Suprapubic skin (tissue), 4 donors: ENCODE measurements around the gene RNF150. TPM values are rescaled to one million over a fixed set of nuclear protein-coding genes. Genes with fewer than 3 reads are reported as not detected.

Experiments
- DNase-seq, 2 donors: peaks; one replicate each; pipeline ENCODE4 v3.0.0-alpha.2; 2019; ENCODE audit warnings: low spot score in 2 of 2
- H3K27ac ChIP-seq: fragments of 200-600 bp; sonication (generic); one replicate; pipeline ENCODE4 v1.5.1; 2019
- H3K27me3 ChIP-seq: fragments of 200-600 bp; sonication (generic); one replicate; pipeline ENCODE4 v1.5.1; 2019
- H3K36me3 ChIP-seq: fragments of 200-600 bp; sonication (generic); one replicate; pipeline ENCODE4 v1.5.1; 2019
- H3K4me1 ChIP-seq: fragments of 200-600 bp; sonication (generic); one replicate; pipeline ENCODE4 v1.5.1; 2019
- H3K4me3 ChIP-seq: fragments of 200-600 bp; sonication (generic); one replicate; pipeline ENCODE4 v1.5.1; 2019; ENCODE audit warnings: mild to moderate bottlenecking
- H3K9me3 ChIP-seq: fragments of 200-600 bp; sonication (generic); one replicate; pipeline ENCODE4 v1.5.1; 2019
- EP300 ChIP-seq: sonication (generic); formaldehyde crosslinking; IDR thresholded peaks from one replicate; pipeline ENCODE4 v1.6.1; 2017; ENCODE audit warnings: antibody characterized with exemption
- POLR2A ChIP-seq, 2 donors: fragments of 450-650 bp; IDR thresholded peaks; one replicate each; pipeline ENCODE4 v1.6.1; 2017; ENCODE audit warnings: antibody characterized with exemption in 2 of 2, mild to moderate bottlenecking in 2 of 2, moderate library complexity in 2 of 2
- POLR2AphosphoS5 ChIP-seq, 3 donors: sonication (generic); formaldehyde crosslinking; IDR thresholded peaks; one replicate each; pipeline ENCODE4 v1.6.1; 2017; ENCODE audit warnings: antibody characterized with exemption in 3 of 3
- WGBS: methylation state at CpG from one replicate; pipeline ENCODE4 v1.1.5; 2018; 5-methylcytosine and 5-hydroxymethylcytosine counted together
- total RNA-seq, 4 donors: library from RNA; depleted of rRNA; stranded (reverse); fragments of >200 nt; gene quantifications; one replicate each; pipeline ENCODE4 v1.1.0, GENCODE V29; 2016
- TF ChIP-seq, protein P1 (sequence below), 2 donors: fragments of 200-600 bp in 1 of 2; fragments of 450-650 bp in 1 of 2; sonication (generic) in 1 of 2; IDR thresholded peaks; one replicate each; pipeline ENCODE4 v1.5.1; 2016 to 2019; ENCODE audit warnings: antibody characterized with exemption in 2 of 2, mild to moderate bottlenecking in 1 of 2, moderate library complexity in 1 of 2

RNF150 gene
- total RNA-seq, 4 donors from 2014 or later = 0.83 to 4.0 (median 2.6) TPM

GRCh38 chr4:140893939-140894338, 239.3 kb downstream of the RNF150 start:
- TF ChIP-seq POLR2A (IDR thresholded peaks at IDR 0.05) = no peak
- TF ChIP-seq, protein P1, sequence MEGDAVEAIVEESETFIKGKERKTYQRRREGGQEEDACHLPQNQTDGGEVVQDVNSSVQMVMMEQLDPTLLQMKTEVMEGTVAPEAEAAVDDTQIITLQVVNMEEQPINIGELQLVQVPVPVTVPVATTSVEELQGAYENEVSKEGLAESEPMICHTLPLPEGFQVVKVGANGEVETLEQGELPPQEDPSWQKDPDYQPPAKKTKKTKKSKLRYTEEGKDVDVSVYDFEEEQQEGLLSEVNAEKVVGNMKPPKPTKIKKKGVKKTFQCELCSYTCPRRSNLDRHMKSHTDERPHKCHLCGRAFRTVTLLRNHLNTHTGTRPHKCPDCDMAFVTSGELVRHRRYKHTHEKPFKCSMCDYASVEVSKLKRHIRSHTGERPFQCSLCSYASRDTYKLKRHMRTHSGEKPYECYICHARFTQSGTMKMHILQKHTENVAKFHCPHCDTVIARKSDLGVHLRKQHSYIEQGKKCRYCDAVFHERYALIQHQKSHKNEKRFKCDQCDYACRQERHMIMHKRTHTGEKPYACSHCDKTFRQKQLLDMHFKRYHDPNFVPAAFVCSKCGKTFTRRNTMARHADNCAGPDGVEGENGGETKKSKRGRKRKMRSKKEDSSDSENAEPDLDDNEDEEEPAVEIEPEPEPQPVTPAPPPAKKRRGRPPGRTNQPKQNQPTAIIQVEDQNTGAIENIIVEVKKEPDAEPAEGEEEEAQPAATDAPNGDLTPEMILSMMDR (IDR thresholded peaks at IDR 0.05) = no peak
- TF ChIP-seq POLR2AphosphoS5 (IDR thresholded peaks at IDR 0.05) = no peak
- no peak for TF ChIP-seq EP300
- no peaks in the 10 kb centered on the region for H3K4me1 ChIP-seq
- H3K36me3 ChIP-seq = no peaks in the 10 kb centered on the region
- no peaks in the 10 kb centered on the region for H3K9me3 ChIP-seq
- DNase-seq = no peak
- H3K27ac ChIP-seq = no peak overlapping the region
- H3K4me3 ChIP-seq = no peak overlapping the region
- H3K27me3 ChIP-seq = no peaks in the 10 kb centered on the region

GRCh38 chr4:140888054-140888453, 245.2 kb downstream of the RNF150 start:
- H3K27me3 ChIP-seq = no peaks in the 10 kb centered on the region
- 82% methylated on average over 3 of the region's 3 CpGs for WGBS
- no peaks in the 10 kb centered on the region for H3K4me1 ChIP-seq
- H3K27ac ChIP-seq = no peak overlapping the region
- H3K4me3 ChIP-seq = no peak overlapping the region
- no peaks in the 10 kb centered on the region for H3K9me3 ChIP-seq
- DNase-seq = no peak
- TF ChIP-seq, protein P1 (IDR thresholded peaks at IDR 0.05) = no peak
- TF ChIP-seq EP300 (no peak), POLR2AphosphoS5 (IDR thresholded peaks at IDR 0.05) (no peak), POLR2A (IDR thresholded peaks at IDR 0.05) (no peak)
- H3K36me3 ChIP-seq = no peaks in the 10 kb centered on the region

DNA sequence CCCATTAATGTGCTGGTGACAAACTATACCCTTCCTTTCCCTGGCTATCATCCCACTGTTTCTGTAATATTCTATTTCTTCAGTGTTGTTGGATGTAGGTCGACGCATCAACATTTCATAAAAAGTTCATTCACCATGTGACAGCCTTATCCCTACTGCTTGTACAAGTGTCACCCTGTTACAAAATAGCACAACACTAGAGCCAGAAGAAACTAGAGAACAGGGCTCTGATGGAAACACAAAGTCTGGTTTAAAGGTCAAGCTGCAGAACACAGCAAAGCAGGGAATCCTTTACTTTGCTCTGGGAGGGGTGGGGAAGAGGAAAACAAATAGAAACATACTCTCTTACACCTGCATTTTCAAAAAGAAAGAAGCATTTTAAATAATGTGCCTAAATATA, 245.8 kb downstream of the RNF150 start:
- no peaks in the 10 kb centered on the region for H3K4me1 ChIP-seq
- no peaks in the 10 kb centered on the region for H3K36me3 ChIP-seq
- TF ChIP-seq POLR2A (IDR thresholded peaks at IDR 0.05) (no peak), POLR2AphosphoS5 (IDR thresholded peaks at IDR 0.05) (no peak), EP300 (no peak)
- TF ChIP-seq, protein P1 (IDR thresholded peaks at IDR 0.05) = no peak
- no peak overlapping the region for H3K27ac ChIP-seq
- no peak overlapping the region for H3K4me3 ChIP-seq
- no peak for DNase-seq
- H3K9me3 ChIP-seq = no peaks in the 10 kb centered on the region
- H3K27me3 ChIP-seq = no peaks in the 10 kb centered on the region
- WGBS = 94% methylated on average over 2 of the region's 2 CpGs

DNA sequence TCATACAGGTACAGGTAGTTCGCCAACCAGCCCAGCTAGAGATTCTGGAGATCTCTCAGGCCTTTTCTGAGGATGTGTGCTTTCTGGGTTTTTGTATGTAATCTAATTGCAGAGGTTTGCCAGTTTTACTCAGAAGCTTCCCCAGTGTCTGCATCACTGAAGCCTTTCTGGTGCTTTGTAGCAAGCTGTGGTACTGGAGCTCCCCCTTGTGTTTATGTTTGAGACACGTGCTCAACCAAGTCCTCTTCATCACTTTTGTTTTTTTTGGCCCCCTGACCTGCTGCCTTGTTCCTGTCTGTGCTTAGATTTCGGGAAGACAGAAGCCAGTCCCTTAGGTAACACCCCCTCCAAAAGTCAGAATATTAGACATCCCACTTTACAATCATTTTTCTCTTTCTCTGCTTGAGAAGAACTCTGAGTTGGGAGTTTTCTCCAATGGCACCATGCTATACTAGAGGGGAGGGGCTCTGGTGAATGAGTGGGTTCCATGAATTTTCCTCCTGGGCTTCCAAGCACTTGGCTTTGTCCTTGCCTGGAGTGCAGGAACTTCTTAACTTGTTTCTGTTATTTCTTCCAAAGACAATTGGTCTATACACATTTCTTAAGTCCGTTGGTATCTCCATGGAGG, 248.7 kb downstream of the RNF150 start:
- no peaks in the 10 kb centered on the region for H3K9me3 ChIP-seq
- H3K27ac ChIP-seq = no peak overlapping the region
- H3K27me3 ChIP-seq = no peaks in the 10 kb centered on the region
- no peak overlapping the region for H3K4me3 ChIP-seq
- no peaks in the 10 kb centered on the region for H3K36me3 ChIP-seq
- no peaks in the 10 kb centered on the region for H3K4me1 ChIP-seq
- no peak for TF ChIP-seq POLR2AphosphoS5 (IDR thresholded peaks at IDR 0.05)
- TF ChIP-seq, protein P1 (IDR thresholded peaks at IDR 0.05) = peak in 1 of 2 donors; percentile 42
- WGBS = 50% methylated on average over 4 of the region's 4 CpGs
- DNase-seq = no peak

DNA sequence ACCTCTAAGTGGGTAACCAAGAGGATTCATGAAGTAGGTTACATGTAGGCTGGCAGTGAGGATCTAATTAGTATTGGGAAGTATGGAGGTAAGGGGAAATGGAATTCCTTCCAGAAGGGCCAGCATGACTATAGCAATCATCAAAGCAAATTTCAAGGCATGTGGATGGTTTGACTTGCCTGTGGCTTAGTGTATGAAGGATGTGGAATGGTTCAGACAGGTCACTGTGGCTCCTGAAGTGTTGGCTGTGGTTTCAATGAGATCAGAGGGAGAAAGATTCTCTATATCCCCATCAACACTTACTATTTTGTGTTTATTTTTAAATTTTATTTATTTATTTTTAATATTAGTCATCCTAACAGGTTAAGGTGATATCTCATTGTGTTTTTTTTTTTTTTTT, 255.5 kb downstream of the RNF150 start:
- H3K4me1 ChIP-seq = no peaks in the 10 kb centered on the region
- DNase-seq = no peak
- no peaks in the 10 kb centered on the region for H3K9me3 ChIP-seq
- H3K36me3 ChIP-seq = no peaks in the 10 kb centered on the region
- H3K4me3 ChIP-seq = no peak overlapping the region
- TF ChIP-seq EP300 = no peak
- no peak for TF ChIP-seq POLR2A (IDR thresholded peaks at IDR 0.05)
- TF ChIP-seq POLR2AphosphoS5 (IDR thresholded peaks at IDR 0.05) = no peak
- TF ChIP-seq, protein P1 (IDR thresholded peaks at IDR 0.05) = no peak
- H3K27me3 ChIP-seq = no peaks in the 10 kb centered on the region
- no peak overlapping the region for H3K27ac ChIP-seq
